MM.1S (cell line): Measurements from ENCODE around the gene LARP6.

ENCODE experiments used
- DNase-seq: peaks from one replicate; pipeline ENCODE4 v3.0.0-alpha.2; 2015
- H2AFZ ChIP-seq: fragments of 300-600 bp; sonication (generic); 2 replicates; pipeline ENCODE4 v1.6.0; 2016; ENCODE audit warnings: antibody characterized with exemption, low read length
- H3F3A ChIP-seq: fragments of 300-600 bp; sonication (generic); 2 replicates; pipeline ENCODE4 v1.6.1; 2016; ENCODE audit warnings: mild to moderate bottlenecking, antibody characterized with exemption, low read length, moderate library complexity, mixed read lengths; ENCODE audit not compliant: insufficient read depth
- H3K27ac ChIP-seq: fragments of 300-600 bp; sonication (generic); 2 replicates; pipeline ENCODE4 v1.5.1; 2016; ENCODE audit warnings: mild to moderate bottlenecking, low read length
- H3K27me3 ChIP-seq: fragments of 300-600 bp; sonication (generic); replicated peaks from 2 replicates; pipeline ENCODE4 v1.6.0; 2016; ENCODE audit warnings: low read length; ENCODE audit not compliant: insufficient read depth
- H3K36me3 ChIP-seq: fragments of 300-600 bp; sonication (generic); replicated peaks from 2 replicates; pipeline ENCODE4 v1.6.1; 2016; ENCODE audit warnings: mild to moderate bottlenecking, low read length, mixed read lengths; ENCODE audit not compliant: insufficient read depth
- H3K4me1 ChIP-seq: fragments of 300-600 bp; sonication (generic); 2 replicates; pipeline ENCODE4 v1.6.1; 2016; ENCODE audit warnings: low read length, mixed read lengths
- H3K4me2 ChIP-seq: fragments of 300-600 bp; sonication (generic); 2 replicates; pipeline ENCODE4 v1.6.0; 2016; ENCODE audit warnings: low read depth, low read length
- H3K4me3 ChIP-seq: fragments of 300-600 bp; sonication (generic); 2 replicates; pipeline ENCODE4 v1.5.1; 2016; ENCODE audit warnings: low read length, mixed read lengths
- H3K79me2 ChIP-seq: fragments of 300-600 bp; sonication (generic); 2 replicates; pipeline ENCODE4 v1.6.1; 2016; ENCODE audit warnings: mixed run types, low read length, mixed read lengths
- H3K9ac ChIP-seq: fragments of 300-600 bp; sonication (generic); 2 replicates; pipeline ENCODE4 v1.6.1; 2016; ENCODE audit warnings: low read length, mixed read lengths
- H3K9me2 ChIP-seq: fragments of 300-600 bp; sonication (generic); replicated peaks from 2 replicates; pipeline ENCODE4 v1.6.1; 2016; ENCODE audit warnings: mild to moderate bottlenecking, low read length, mixed read lengths; ENCODE audit not compliant: insufficient read depth
- H3K9me3 ChIP-seq: fragments of 300-600 bp; sonication (generic); replicated peaks from 2 replicates; pipeline ENCODE4 v1.6.1; 2016; ENCODE audit warnings: mild to moderate bottlenecking, low read length, mixed read lengths; ENCODE audit not compliant: insufficient read depth
- H4K20me1 ChIP-seq: fragments of 300-600 bp; sonication (generic); 2 replicates; pipeline ENCODE4 v1.6.1; 2016; ENCODE audit warnings: mild to moderate bottlenecking, low read length, moderate library complexity, mixed read lengths; ENCODE audit not compliant: insufficient read depth
- EZH2 ChIP-seq: fragments of 300-600 bp; sonication (generic); optimal IDR thresholded peaks from 2 replicates; pipeline ENCODE3; 2017; ENCODE audit warnings: low read depth, mild to moderate bottlenecking, antibody characterized with exemption, low read length, mixed read lengths
- EZH2phosphoT487 ChIP-seq: fragments of 300-600 bp; sonication (generic); IDR thresholded peaks from 2 replicates; pipeline ENCODE4 v1.6.1; 2018; ENCODE audit warnings: antibody characterized with exemption, low read length
- TF ChIP-seq, protein P1 (sequence below): fragments of 300-600 bp; sonication (generic); IDR thresholded peaks from 2 replicates; pipeline ENCODE4 v1.5.1; 2016; ENCODE audit warnings: antibody characterized with exemption, low read length, mixed read lengths

LARP6 gene

DNA sequence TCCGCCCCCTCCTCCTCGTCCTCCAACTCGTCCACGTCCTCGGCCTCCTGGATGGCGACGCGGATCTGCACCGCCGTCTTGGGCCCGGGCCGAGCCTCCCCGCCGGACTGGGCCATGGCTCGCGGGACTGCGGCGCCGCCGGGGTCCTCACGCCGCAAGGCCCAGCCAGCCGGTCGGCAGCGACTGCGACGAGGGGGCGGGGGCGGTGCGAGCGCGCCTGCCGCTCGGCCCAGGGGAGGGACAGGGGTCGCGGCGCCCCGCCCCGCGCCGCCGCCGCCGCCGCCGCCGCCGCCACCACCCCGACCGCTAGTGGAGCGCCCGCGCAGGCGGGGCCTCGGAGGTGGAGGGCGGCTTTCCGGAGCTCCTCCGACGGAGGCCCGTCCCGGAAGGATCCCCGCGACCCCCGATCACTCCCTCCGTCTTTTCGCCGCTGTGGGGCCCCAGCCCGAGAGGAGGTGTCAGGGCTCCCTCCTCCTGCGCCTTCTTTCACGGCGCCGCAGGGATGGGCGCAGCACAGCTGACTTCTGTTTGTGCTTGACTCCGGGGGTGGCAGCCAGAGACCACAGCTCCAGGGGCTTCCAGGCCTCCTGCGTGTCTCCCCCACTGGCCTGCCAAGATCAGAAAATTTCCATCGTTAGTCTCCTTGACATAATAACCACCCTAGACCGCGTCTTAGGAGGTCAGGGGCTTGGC lies at the start of gene LARP6:
Gene LARP6 (minus strand): TSS at position 185 of the 693 bp plus-strand sequence. CDS start 69 bp downstream, at position 116.
- H3K9me2 ChIP-seq = no peaks in the 10 kb centered on the region
- H2AFZ ChIP-seq = peak within 1 kb of the TSS; percentile 54
- H3K4me1 ChIP-seq = peaks cover 7% of the 10 kb centered on the region; the same call in 1 of the 2 replicates
- H3K4me3 ChIP-seq = peak within 1 kb of the TSS; percentile 44; the same call in 1 of the 2 replicates
- no peaks in the 10 kb centered on the region for H3K36me3 ChIP-seq
- H3K4me2 ChIP-seq = peak within 1 kb of the TSS; percentile 66
- no peaks in the 10 kb centered on the region for H3K9me3 ChIP-seq
- TF ChIP-seq EZH2 = no peak
- no peak for TF ChIP-seq EZH2phosphoT487
- TF ChIP-seq, protein P1, sequence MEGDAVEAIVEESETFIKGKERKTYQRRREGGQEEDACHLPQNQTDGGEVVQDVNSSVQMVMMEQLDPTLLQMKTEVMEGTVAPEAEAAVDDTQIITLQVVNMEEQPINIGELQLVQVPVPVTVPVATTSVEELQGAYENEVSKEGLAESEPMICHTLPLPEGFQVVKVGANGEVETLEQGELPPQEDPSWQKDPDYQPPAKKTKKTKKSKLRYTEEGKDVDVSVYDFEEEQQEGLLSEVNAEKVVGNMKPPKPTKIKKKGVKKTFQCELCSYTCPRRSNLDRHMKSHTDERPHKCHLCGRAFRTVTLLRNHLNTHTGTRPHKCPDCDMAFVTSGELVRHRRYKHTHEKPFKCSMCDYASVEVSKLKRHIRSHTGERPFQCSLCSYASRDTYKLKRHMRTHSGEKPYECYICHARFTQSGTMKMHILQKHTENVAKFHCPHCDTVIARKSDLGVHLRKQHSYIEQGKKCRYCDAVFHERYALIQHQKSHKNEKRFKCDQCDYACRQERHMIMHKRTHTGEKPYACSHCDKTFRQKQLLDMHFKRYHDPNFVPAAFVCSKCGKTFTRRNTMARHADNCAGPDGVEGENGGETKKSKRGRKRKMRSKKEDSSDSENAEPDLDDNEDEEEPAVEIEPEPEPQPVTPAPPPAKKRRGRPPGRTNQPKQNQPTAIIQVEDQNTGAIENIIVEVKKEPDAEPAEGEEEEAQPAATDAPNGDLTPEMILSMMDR = no peak
- no peaks in the 10 kb centered on the region for H3K79me2 ChIP-seq
- peak; percentile 10 for DNase-seq
- no peaks in the 10 kb centered on the region for H3K27me3 ChIP-seq
- no peaks in the 10 kb centered on the region for H4K20me1 ChIP-seq
- no peak within 1 kb of the TSS for H3K27ac ChIP-seq
- H3F3A ChIP-seq = no peaks in the 10 kb centered on the region
- H3K9ac ChIP-seq = no peak within 1 kb of the TSS

DNA sequence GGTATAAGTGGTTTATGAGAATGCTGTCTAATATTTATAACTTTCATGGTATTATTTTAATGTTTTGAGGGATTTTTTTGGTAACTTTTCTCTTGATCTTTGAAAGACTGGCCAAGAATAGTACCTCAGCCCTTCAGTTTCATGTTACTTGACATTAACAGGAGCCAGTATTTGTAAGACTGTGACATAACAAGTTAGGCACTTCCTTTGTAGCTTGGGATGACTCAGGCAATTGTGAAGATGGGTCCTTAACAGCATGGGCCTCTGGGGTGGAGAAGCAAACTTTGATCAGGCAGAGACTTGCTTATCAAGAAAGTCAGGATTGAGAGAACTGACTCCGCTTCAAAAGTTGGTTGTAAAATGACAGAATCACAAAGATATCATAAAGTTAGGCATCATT lies 48.1 kb upstream of the LARP6 start:
- DNase-seq = no peak

DNA sequence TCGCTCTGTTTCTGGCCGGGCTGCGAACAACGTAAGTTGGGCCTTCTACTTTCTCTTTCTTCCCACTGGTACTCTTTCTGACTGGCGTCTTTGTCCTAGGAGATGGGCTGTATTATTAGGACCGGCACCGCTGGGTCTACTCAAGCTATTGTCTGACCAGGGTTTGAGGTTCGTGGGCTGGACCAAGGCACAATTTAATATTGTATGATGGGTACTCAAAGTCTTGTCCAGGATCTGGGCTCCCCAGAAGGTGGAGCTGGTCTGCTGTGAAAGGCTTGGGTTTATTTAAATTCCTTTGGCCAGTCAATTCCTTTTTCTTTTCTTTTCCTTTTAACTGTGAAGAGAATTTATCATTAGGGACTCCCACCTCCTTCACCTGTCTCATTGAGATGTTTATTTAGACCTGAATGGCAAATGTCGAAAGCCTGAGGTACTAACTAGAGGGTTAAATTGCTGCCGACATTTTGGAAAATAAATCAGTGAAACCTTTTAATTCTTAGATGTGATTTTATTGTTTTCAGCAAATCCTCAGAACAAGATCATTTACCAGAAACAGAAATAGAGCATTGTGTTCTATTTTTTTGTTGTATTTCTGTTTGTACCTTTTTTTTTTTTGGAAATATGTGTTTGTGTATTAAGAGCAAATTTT lies 39.1 kb upstream of the LARP6 start:
- DNase-seq = peak; percentile 33

More for the DNA sequence above, 48.1 kb upstream of the LARP6 start:
- no peaks in the 10 kb centered on the region for H3K4me1 ChIP-seq
- no peaks in the 10 kb centered on the region for H4K20me1 ChIP-seq
- H3F3A ChIP-seq = no peaks in the 10 kb centered on the region
- no peak overlapping the region for H3K9ac ChIP-seq
- H3K79me2 ChIP-seq = no peaks in the 10 kb centered on the region
- H3K9me2 ChIP-seq = no peaks in the 10 kb centered on the region
- H3K36me3 ChIP-seq = no peaks in the 10 kb centered on the region
- H3K9me3 ChIP-seq = no peaks in the 10 kb centered on the region
- no peak overlapping the region for H2AFZ ChIP-seq
- H3K4me2 ChIP-seq = no peak overlapping the region
- no peak overlapping the region for H3K4me3 ChIP-seq
- no peaks in the 10 kb centered on the region for H3K27me3 ChIP-seq
- no peak overlapping the region for H3K27ac ChIP-seq
- no peak for TF ChIP-seq EZH2phosphoT487
- TF ChIP-seq, protein P1 = no peak
- TF ChIP-seq EZH2 = no peak

More for the DNA sequence above, 39.1 kb upstream of the LARP6 start:
- Histone ChIP-seq H2AFZ (peak overlapping the region; percentile 96), H3F3A (0 out of 2 replicates have a peak, but pooled peaks cover 9% of the 10 kb centered on the region), H3K4me3 (peak overlapping the region; percentile 87), H3K4me1 (0 out of 2 replicates have a peak, but pooled peaks cover 5% of the 10 kb centered on the region), H3K27me3 (no peaks in the 10 kb centered on the region), H4K20me1 (no peaks in the 10 kb centered on the region), H3K9me3 (no peaks in the 10 kb centered on the region), H3K36me3 (no peaks in the 10 kb centered on the region), H3K4me2 (peak overlapping the region; percentile 84), H3K79me2 (no peaks in the 10 kb centered on the region), H3K9me2 (no peaks in the 10 kb centered on the region), H3K27ac (no peak overlapping the region), H3K9ac (peak overlapping the region; percentile 39; the same call in 1 of the 2 replicates)
- TF ChIP-seq EZH2phosphoT487 (no peak), EZH2 (no peak)
- TF ChIP-seq, protein P1 = peak; percentile 59
